ENCODE results near the gene HS3ST4.

- TF ChIP-seq, protein P1, sequence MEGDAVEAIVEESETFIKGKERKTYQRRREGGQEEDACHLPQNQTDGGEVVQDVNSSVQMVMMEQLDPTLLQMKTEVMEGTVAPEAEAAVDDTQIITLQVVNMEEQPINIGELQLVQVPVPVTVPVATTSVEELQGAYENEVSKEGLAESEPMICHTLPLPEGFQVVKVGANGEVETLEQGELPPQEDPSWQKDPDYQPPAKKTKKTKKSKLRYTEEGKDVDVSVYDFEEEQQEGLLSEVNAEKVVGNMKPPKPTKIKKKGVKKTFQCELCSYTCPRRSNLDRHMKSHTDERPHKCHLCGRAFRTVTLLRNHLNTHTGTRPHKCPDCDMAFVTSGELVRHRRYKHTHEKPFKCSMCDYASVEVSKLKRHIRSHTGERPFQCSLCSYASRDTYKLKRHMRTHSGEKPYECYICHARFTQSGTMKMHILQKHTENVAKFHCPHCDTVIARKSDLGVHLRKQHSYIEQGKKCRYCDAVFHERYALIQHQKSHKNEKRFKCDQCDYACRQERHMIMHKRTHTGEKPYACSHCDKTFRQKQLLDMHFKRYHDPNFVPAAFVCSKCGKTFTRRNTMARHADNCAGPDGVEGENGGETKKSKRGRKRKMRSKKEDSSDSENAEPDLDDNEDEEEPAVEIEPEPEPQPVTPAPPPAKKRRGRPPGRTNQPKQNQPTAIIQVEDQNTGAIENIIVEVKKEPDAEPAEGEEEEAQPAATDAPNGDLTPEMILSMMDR (IDR thresholded peaks at IDR 0.05): no peak
- no peak for TF ChIP-seq POLR2AphosphoS5 (IDR thresholded peaks at IDR 0.05)
These were observed 286.5 kb downstream of the HS3ST4 start for GRCh38 chr16:25978218-25978617.
